LNCaP clone FGC (cell line): ENCODE results near the gene PWP2.

ENCODE experiments used
- DNase-seq: peaks from one replicate; pipeline ENCODE4 v3.0.0-alpha.2; 2011; ENCODE audit warnings: low read depth
- H3K4me3 ChIP-seq: 2 replicates; pipeline ENCODE4 v1.5.1; 2011; ENCODE audit warnings: mild to moderate bottlenecking, low read depth, low read length, control low read depth
- CTCF ChIP-seq: IDR thresholded peaks from 2 replicates; pipeline ENCODE4 v1.5.1; 2012; ENCODE audit warnings: mild to moderate bottlenecking; ENCODE audit not compliant: control insufficient read depth, insufficient read depth; ENCODE audit errors: extremely low read depth

Gene PWP2

GRCh38 chr21:44087426-44088400 lies 19.5 kb upstream of the PWP2 start:
- DNase-seq, result no peak
- TF ChIP-seq CTCF, result no peak
- no peak overlapping the region for H3K4me3 ChIP-seq

- no peak for TF ChIP-seq CTCF
- no peak for DNase-seq
- no peak overlapping the region for H3K4me3 ChIP-seq
Observed at GRCh38 chr21:44088401-44088780, 18.8 kb upstream of the PWP2 start.

GRCh38 chr21:44089001-44089911 lies 17.9 kb upstream of the PWP2 start:
- no peak for DNase-seq
- H3K4me3 ChIP-seq, result no peak overlapping the region
- TF ChIP-seq CTCF, result no peak

GRCh38 chr21:44090325-44090724 lies 16.9 kb upstream of the PWP2 start:
- no peak overlapping the region for H3K4me3 ChIP-seq
- TF ChIP-seq CTCF, result no peak
- no peak for DNase-seq

- no peak for TF ChIP-seq CTCF
- DNase-seq, result no peak
- H3K4me3 ChIP-seq, result no peak overlapping the region
Observed at GRCh38 chr21:44092211-44092610, 15.0 kb upstream of the PWP2 start.

- no peak for DNase-seq
- H3K4me3 ChIP-seq, result no peak overlapping the region
- no peak for TF ChIP-seq CTCF
Observed at GRCh38 chr21:44093761-44094160, 13.4 kb upstream of the PWP2 start.
